Endothelial cell of umbilical vein (primary cell): ENCODE results near the gene BMP10. TPM values are rescaled to one million over a fixed set of nuclear protein-coding genes. Genes with fewer than 3 reads are reported as not detected.

Experiments used
- BruUV-seq: library from RNA; stranded (reverse); fragments of 400-500 nt; replicated peaks from 2 replicates; lab custom pipeline; 2021; lab: Mats Ljungman, UMichigan
- CTCF ChIA-PET: fragments of 300-600, 350-600 bp; sonication (Branson Sonifier 250); formaldehyde crosslinking; loops from one replicate; lab custom pipeline; 2021; ENCODE audit warnings: antibody characterized with exemption, inconsistent platforms; lab: Charles Lee
- POLR2A ChIA-PET: fragments of 300-600, 350-600 bp; sonication (Branson Sonifier 250); formaldehyde crosslinking; loops from one replicate; lab custom pipeline; 2021; ENCODE audit warnings: antibody characterized with exemption, inconsistent platforms; lab: Charles Lee
- DNase-seq: peaks from one replicate; pipeline ENCODE4 v3.0.0-alpha.2; 2011; ENCODE audit warnings: low read depth, low spot score
- FAIRE-seq: peaks from 2 replicates; lab custom pipeline; 2011; peaks lifted over from hg19 to GRCh38; lab: Jason Lieb, UNC
- H2AFZ ChIP-seq: 2 replicates; pipeline ENCODE4 v1.6.0; 2012; ENCODE audit warnings: low read depth, low read length, control low read depth, inconsistent platforms
- H3K27ac ChIP-seq: 2 replicates; pipeline ENCODE4 v1.5.1; 2011; ENCODE audit warnings: low read depth, mild to moderate bottlenecking, control low read depth, low read length, moderate library complexity; ENCODE audit not compliant: insufficient read depth
- H3K27me3 ChIP-seq, 2 experiments: 2 replicates each; pipeline versions ENCODE4 v1.6.0 to v1.6.1; 2011; ENCODE audit warnings: low read length in 2 of 2, mixed read lengths in 1 of 2; ENCODE audit not compliant: control insufficient read depth in 2 of 2, insufficient read depth in 2 of 2
- H3K36me3 ChIP-seq, 2 experiments: 2 replicates in 1 of 2; 3 replicates in 1 of 2; pipeline ENCODE4 v1.5.1; 2011; ENCODE audit warnings: low read length in 2 of 2, mild to moderate bottlenecking in 1 of 2, moderate library complexity in 1 of 2; ENCODE audit not compliant: control insufficient read depth in 2 of 2, insufficient read depth in 2 of 2; ENCODE audit errors: extremely low read depth in 1 of 2
- H3K4me1 ChIP-seq: 3 replicates; pipeline ENCODE4 v1.5.1; 2011; ENCODE audit warnings: mild to moderate bottlenecking, low read length; ENCODE audit not compliant: control insufficient read depth, insufficient read depth; ENCODE audit errors: extremely low read depth
- H3K4me2 ChIP-seq: 2 replicates; pipeline ENCODE4 v1.6.1; 2011; ENCODE audit warnings: low read length, control low read depth, mixed read lengths; ENCODE audit not compliant: insufficient read depth
- H3K4me3 ChIP-seq, 3 experiments: fragments of 200-600 bp in 1 of 3; sonication (generic), shearing (Covaris generic) in 1 of 3; replicated peaks in 1 of 3; 2 replicates each; pipeline ENCODE4 v1.5.1; 2011 to 2016; ENCODE audit warnings: control low read depth in 3 of 3, low read length in 3 of 3, mild to moderate bottlenecking in 2 of 3, inconsistent platforms in 1 of 3, low read depth in 1 of 3, moderate library complexity in 1 of 3; ENCODE audit not compliant: insufficient read depth in 1 of 3
- H3K79me2 ChIP-seq: 2 replicates; pipeline ENCODE4 v1.6.0; 2012; ENCODE audit warnings: low read length, inconsistent platforms; ENCODE audit not compliant: control insufficient read depth, insufficient read depth
- H3K9ac ChIP-seq: replicated peaks from 2 replicates; pipeline ENCODE3; 2011; ENCODE audit warnings: low read length, control low read depth; ENCODE audit not compliant: insufficient read depth; ENCODE audit errors: extremely low read depth
- H3K9me1 ChIP-seq: replicated peaks from 3 replicates; pipeline ENCODE4 v1.6.0; 2011; ENCODE audit warnings: mild to moderate bottlenecking, low read length; ENCODE audit not compliant: control insufficient read depth, insufficient read depth; ENCODE audit errors: extremely low read depth
- H3K9me3 ChIP-seq: replicated peaks from 2 replicates; pipeline ENCODE4 v1.5.1; 2012; ENCODE audit warnings: low read length, inconsistent platforms; ENCODE audit not compliant: control insufficient read depth, insufficient read depth
- H4K20me1 ChIP-seq: replicated peaks from 2 replicates; pipeline ENCODE3; 2011; ENCODE audit warnings: mild to moderate bottlenecking, low read length; ENCODE audit not compliant: control insufficient read depth, insufficient read depth; ENCODE audit errors: extremely low read depth
- EZH2 ChIP-seq: IDR thresholded peaks from 2 replicates; pipeline ENCODE4 v1.6.1; 2012; ENCODE audit warnings: borderline replicate concordance, low read depth, mild to moderate bottlenecking, moderate library complexity, low read length, inconsistent platforms; ENCODE audit not compliant: severe bottlenecking
- FOS ChIP-seq: IDR thresholded peaks from 2 replicates; pipeline ENCODE4 v1.6.1; 2011; ENCODE audit warnings: mild to moderate bottlenecking, low read length, moderate library complexity, borderline replicate concordance; ENCODE audit not compliant: insufficient read depth
- GATA2 ChIP-seq: IDR thresholded peaks from 2 replicates; pipeline ENCODE4 v1.7.0; 2011; ENCODE audit warnings: low read depth, mild to moderate bottlenecking, moderate library complexity, mixed read lengths, low read length; ENCODE audit not compliant: insufficient read length, insufficient read depth
- JUN ChIP-seq: IDR thresholded peaks from 2 replicates; pipeline ENCODE4 v1.6.1; 2011; ENCODE audit warnings: borderline replicate concordance, low read depth; ENCODE audit not compliant: insufficient read length, insufficient read depth
- MYC ChIP-seq: IDR thresholded peaks from one replicate; pipeline ENCODE4 v1.6.1; 2011; ENCODE audit warnings: mild to moderate bottlenecking, low read depth, low read length
- POLR2A ChIP-seq: IDR thresholded peaks from 2 replicates; pipeline ENCODE4 v1.6.1; 2012; ENCODE audit warnings: low read depth, mild to moderate bottlenecking, control low read depth, low read length
- POLR2AphosphoS5 ChIP-seq: IDR thresholded peaks from 2 replicates; pipeline ENCODE4 v1.6.1; 2012; ENCODE audit warnings: low read depth, mild to moderate bottlenecking, control low read depth, low read length, moderate library complexity; ENCODE audit not compliant: insufficient read depth
- dilution Hi-C: fragments of 300-500 bp; cut with MboI; formaldehyde crosslinking; loops from one replicate; pipeline ENCODE4 v1.15.0; 2019; ENCODE audit warnings: low sequenced_read_pairs; ENCODE audit not compliant: extremely low pct_ligation_motif_present
- intact Hi-C: fragments of 100-400 bp; cut with micrococcal nuclease; formaldehyde crosslinking; loops from one replicate; pipeline ENCODE4 v1.10.0; 2022
- polyA plus RNA-seq, 4 experiments: library from polyadenylated mRNA; depleted of rRNA in 3 of 4; stranded (reverse) in 3 of 4; unstranded in 1 of 4; fragments of >200 nt; gene quantifications; 2 replicates each; pipeline versions ENCODE4 v1.2.1 to v1.2.3, GENCODE V29; 2011 to 2012; ENCODE audit warnings: missing spikeins in 1 of 4
- total RNA-seq: library from RNA; stranded (reverse); gene quantifications from 2 replicates; pipeline ENCODE4 v1.2.3, GENCODE V29; 2021
- TF ChIP-seq, protein P1 (sequence below): IDR thresholded peaks from 2 replicates; pipeline ENCODE4 v1.6.1; 2011; ENCODE audit not compliant: insufficient read depth, insufficient read length
- TF ChIP-seq, protein P2 (sequence below), 2 donors: IDR thresholded peaks; 1 replicate in 1 of 2; 2 replicates in 1 of 2; pipeline ENCODE4 v1.5.1; 2011; ENCODE audit warnings: low read length in 2 of 2, mild to moderate bottlenecking in 2 of 2, moderate library complexity in 2 of 2, control low read depth in 1 of 2, inconsistent platforms in 1 of 2, low read depth in 1 of 2; ENCODE audit not compliant: insufficient read depth in 1 of 2; ENCODE audit errors: extremely low read depth in 1 of 2

BMP10 gene
- total and polyA plus RNA-seq, 2 donors (not counting 3 experiments of a cell fraction or from before 2014, with no cell fraction given), result not detected

DNA sequence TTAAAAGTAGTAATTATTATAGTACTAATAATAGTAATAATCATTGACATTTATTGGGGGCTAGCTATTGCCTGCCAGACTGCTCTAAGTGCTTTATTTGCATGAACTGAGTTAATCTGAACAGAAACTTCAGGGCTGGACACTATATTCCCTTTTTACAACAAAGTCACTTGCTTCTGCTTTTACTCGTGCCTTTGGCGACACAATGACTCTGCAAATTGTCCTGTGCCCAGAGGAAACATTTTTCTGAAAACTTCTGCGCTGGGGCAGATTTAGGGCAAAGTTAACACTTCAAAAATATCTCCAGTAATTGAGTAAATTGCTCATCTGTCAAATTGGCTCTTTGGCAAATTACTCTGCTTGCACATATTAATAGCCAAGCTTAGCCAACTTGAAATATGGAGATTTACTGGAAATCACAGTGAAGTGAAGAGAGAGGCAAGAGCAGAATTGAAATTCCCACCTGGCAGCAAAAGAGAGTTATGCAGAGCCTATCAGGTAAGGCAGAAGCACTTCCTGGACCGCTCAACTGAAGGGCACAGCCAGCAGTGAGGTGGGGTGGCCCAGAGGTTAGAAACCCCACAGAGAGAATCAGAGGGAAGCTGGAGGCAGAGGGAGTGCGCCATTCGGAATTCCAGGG is 36.3 kb downstream of the BMP10 start:
- CTCF ChIA-PET, result interaction anchor here (1.1 to 2.8 kb wide), 6 partner anchors 19 to 126 kb away, joined by 4 to 45 read pairs (median 6); no protein-coding TSS in a partner anchor
- H3K27ac ChIP-seq, result no peak overlapping the region
- intact Hi-C loops, result loop anchor here (5.0 kb wide), 3 partner anchors 38 to 1307 kb away; partner anchors contain the start of genes APLF and FBXO48

More for the DNA sequence above, 36.3 kb downstream of the BMP10 start:
- Histone ChIP-seq H3K36me3 (no peaks in the 10 kb centered on the region), H3K9me1 (no peaks in the 10 kb centered on the region), H3K4me3 (no peak overlapping the region), H3K27me3 (no peaks in the 10 kb centered on the region), H3K9me3 (no peaks in the 10 kb centered on the region), H3K4me2 (no peak overlapping the region), H3K79me2 (no peaks in the 10 kb centered on the region), H3K9ac (no peak overlapping the region), H2AFZ (no peak overlapping the region), H4K20me1 (no peaks in the 10 kb centered on the region), H3K4me1 (peaks cover 28% of the 10 kb centered on the region)
- dilution Hi-C loops, result no loop called here
- TF ChIP-seq EZH2, result no peak
- TF ChIP-seq, protein P1, sequence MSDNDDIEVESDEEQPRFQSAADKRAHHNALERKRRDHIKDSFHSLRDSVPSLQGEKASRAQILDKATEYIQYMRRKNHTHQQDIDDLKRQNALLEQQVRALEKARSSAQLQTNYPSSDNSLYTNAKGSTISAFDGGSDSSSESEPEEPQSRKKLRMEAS, result no peak
- no peak for TF ChIP-seq GATA2
- TF ChIP-seq FOS, result no peak
- TF ChIP-seq JUN, result no peak
- TF ChIP-seq, protein P2, sequence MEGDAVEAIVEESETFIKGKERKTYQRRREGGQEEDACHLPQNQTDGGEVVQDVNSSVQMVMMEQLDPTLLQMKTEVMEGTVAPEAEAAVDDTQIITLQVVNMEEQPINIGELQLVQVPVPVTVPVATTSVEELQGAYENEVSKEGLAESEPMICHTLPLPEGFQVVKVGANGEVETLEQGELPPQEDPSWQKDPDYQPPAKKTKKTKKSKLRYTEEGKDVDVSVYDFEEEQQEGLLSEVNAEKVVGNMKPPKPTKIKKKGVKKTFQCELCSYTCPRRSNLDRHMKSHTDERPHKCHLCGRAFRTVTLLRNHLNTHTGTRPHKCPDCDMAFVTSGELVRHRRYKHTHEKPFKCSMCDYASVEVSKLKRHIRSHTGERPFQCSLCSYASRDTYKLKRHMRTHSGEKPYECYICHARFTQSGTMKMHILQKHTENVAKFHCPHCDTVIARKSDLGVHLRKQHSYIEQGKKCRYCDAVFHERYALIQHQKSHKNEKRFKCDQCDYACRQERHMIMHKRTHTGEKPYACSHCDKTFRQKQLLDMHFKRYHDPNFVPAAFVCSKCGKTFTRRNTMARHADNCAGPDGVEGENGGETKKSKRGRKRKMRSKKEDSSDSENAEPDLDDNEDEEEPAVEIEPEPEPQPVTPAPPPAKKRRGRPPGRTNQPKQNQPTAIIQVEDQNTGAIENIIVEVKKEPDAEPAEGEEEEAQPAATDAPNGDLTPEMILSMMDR (IDR thresholded peaks at IDR 0.05; ENCODE audit: extremely low read depth in 1 of 2, insufficient read depth in 1 of 2, low read depth in 1 of 2, low read length in 2 of 2), result no peak
- no peak for TF ChIP-seq POLR2A
- TF ChIP-seq POLR2AphosphoS5, result no peak
- TF ChIP-seq MYC, result no peak
- no TSS peak for BruUV-seq
- POLR2A ChIA-PET, result no interaction called here
- no peak for FAIRE-seq
- no peak for DNase-seq
